Measurements from ENCODE around the gene FRS3. TPM values are rescaled to one million over a fixed set of nuclear protein-coding genes. Genes with fewer than 3 reads are reported as not detected.

The FRS3 gene
- total and polyA plus RNA-seq, 2 of the 13 experiments (the other 11 are each of a cell fraction or from before 2014, with no cell fraction given) = 3.0 to 7.4 TPM

GRCh38 chr6:41741625-41742490, 37.8 kb downstream of the FRS3 start (continued):
- TF ChIP-seq GMEB1 (CRISPR knock-in tag; IDR thresholded peaks at IDR 0.05; ENCODE audit: borderline replicate concordance) (no peak), REL (CRISPR knock-in tag; conservative IDR thresholded peaks at IDR 0.05) (no peak), HMGXB4 (CRISPR knock-in tag; IDR thresholded peaks at IDR 0.05; ENCODE audit: borderline replicate concordance in 1 of 2, low read depth in 1 of 2) (0 out of 4 replicates have a peak, but pooled peaks of 1 of the 2 experiments have one; percentile 33), NAIF1 (CRISPR knock-in tag; IDR thresholded peaks at IDR 0.05; ENCODE audit: borderline replicate concordance) (no peak), ZNF460 (CRISPR knock-in tag; IDR thresholded peaks at IDR 0.05; ENCODE audit: borderline replicate concordance) (no peak), ARNT (IDR thresholded peaks at IDR 0.05) (no peak), SOX6 (IDR thresholded peaks at IDR 0.05) (no peak), SOX6 (CRISPR knock-in tag; IDR thresholded peaks at IDR 0.05) (peak; percentile 96), CTCF (CRISPR knock-in tag; IDR thresholded peaks at IDR 0.05) (peak; percentile 56), ZBTB4 (CRISPR knock-in tag; IDR thresholded peaks at IDR 0.05; ENCODE audit: borderline replicate concordance) (no peak), BCL3 (CRISPR knock-in tag; IDR thresholded peaks at IDR 0.05) (no peak; the same call in 1 of the 2 replicates), RAD51 (IDR thresholded peaks at IDR 0.05; ENCODE audit: borderline replicate concordance) (no peak), AHR (CRISPR knock-in tag; IDR thresholded peaks at IDR 0.05) (no peak), ZC3H4 (CRISPR knock-in tag; IDR thresholded peaks at IDR 0.05; ENCODE audit: borderline replicate concordance) (no peak), DNMT3B (CRISPR knock-in tag; conservative IDR thresholded peaks at IDR 0.05) (no peak), SNAPC5 (CRISPR knock-in tag; IDR thresholded peaks at IDR 0.05; ENCODE audit: borderline replicate concordance) (0 out of 2 replicates have a peak, but pooled peaks have one; percentile 23)
